HEK293 (cell line): Measurements from ENCODE around the gene PFDN6.

ENCODE experiments used
- CTCF ChIA-PET: fragments of 350-600 bp; formaldehyde crosslinking; extraction: SDS; loops from one replicate; lab custom pipeline; 2021; ENCODE audit warnings: antibody characterized with exemption; lab: Yijun Ruan, JAX
- POLR2A ChIA-PET: fragments of 300-600 bp; formaldehyde crosslinking; extraction: SDS; loops from one replicate; lab custom pipeline; 2020; ENCODE audit warnings: antibody characterized with exemption, inconsistent platforms; lab: Yijun Ruan, JAX
- H3K27ac ChIP-seq: fragments of 200-500 bp; sonication (Bioruptor generic); 2 replicates; pipeline ENCODE4 v1.5.1; 2014; ENCODE audit warnings: low read depth, low read length, control low read depth, inconsistent platforms; ENCODE audit errors: extremely low read depth
- H3K36me3 ChIP-seq, 2 experiments: fragments of 200-500 bp in 1 of 2; sonication (Bioruptor generic) in 1 of 2; 1 replicate in 1 of 2; 2 replicates in 1 of 2; pipeline ENCODE4 v1.5.1; 2014 to 2017; ENCODE audit warnings: inconsistent platforms in 2 of 2, low read length in 2 of 2; ENCODE audit not compliant: control insufficient read depth in 2 of 2, insufficient read depth in 1 of 2
- H3K4me1 ChIP-seq: fragments of 200-500 bp; sonication (Bioruptor generic); 2 replicates; pipeline ENCODE4 v1.5.1; 2014; ENCODE audit warnings: mild to moderate bottlenecking, low read length, inconsistent platforms; ENCODE audit not compliant: control insufficient read depth, insufficient read depth
- H3K4me3 ChIP-seq: 2 replicates; pipeline ENCODE4 v1.5.1; 2011; ENCODE audit warnings: low read depth, mild to moderate bottlenecking, control low read depth, low read length, moderate library complexity
- H3K9me3 ChIP-seq: fragments of 200-500 bp; sonication (Bioruptor generic); 2 replicates; pipeline ENCODE4 v1.5.1; 2014; ENCODE audit warnings: low read depth, low read length, inconsistent platforms; ENCODE audit not compliant: control insufficient read depth, insufficient read depth
- KLF7 ChIP-seq: fragments of 450-650 bp; formaldehyde crosslinking; IDR thresholded peaks from 2 replicates; pipeline ENCODE4 v1.5.1; 2016; ENCODE audit warnings: missing biosample characterization, missing genetic modification characterization, borderline replicate concordance
- OVOL3 ChIP-seq: fragments of 450-650 bp; formaldehyde crosslinking; IDR thresholded peaks from 2 replicates; pipeline ENCODE4 v1.5.1; 2016; ENCODE audit warnings: missing biosample characterization, missing genetic modification characterization
- SCRT2 ChIP-seq: fragments of 450-650 bp; formaldehyde crosslinking; IDR thresholded peaks from 2 replicates; pipeline ENCODE4 v1.5.1; 2016; ENCODE audit warnings: missing biosample characterization, missing genetic modification characterization
- YY2 ChIP-seq: fragments of 450-650 bp; formaldehyde crosslinking; IDR thresholded peaks from 2 replicates; pipeline ENCODE4 v1.5.1; 2016; ENCODE audit warnings: missing biosample characterization, missing genetic modification characterization
- ZBTB1 ChIP-seq: fragments of 450-650 bp; formaldehyde crosslinking; IDR thresholded peaks from 2 replicates; pipeline ENCODE4 v1.5.1; 2016; ENCODE audit warnings: missing biosample characterization, missing genetic modification characterization
- ZNF140 ChIP-seq: fragments of 450-650 bp; formaldehyde crosslinking; IDR thresholded peaks from 2 replicates; pipeline ENCODE4 v1.5.1; 2016; ENCODE audit warnings: missing biosample characterization, missing genetic modification characterization
- ZNF211 ChIP-seq: fragments of 450-650 bp; formaldehyde crosslinking; IDR thresholded peaks from 2 replicates; pipeline ENCODE4 v1.5.1; 2016; ENCODE audit warnings: low read depth, missing biosample characterization, missing genetic modification characterization
- ZNF221 ChIP-seq: fragments of 450-650 bp; formaldehyde crosslinking; IDR thresholded peaks from 2 replicates; pipeline ENCODE4 v1.5.1; 2017; ENCODE audit warnings: missing biosample characterization, missing genetic modification characterization, borderline replicate concordance
- ZNF223 ChIP-seq: fragments of 450-650 bp; formaldehyde crosslinking; IDR thresholded peaks from 2 replicates; pipeline ENCODE4 v1.5.1; 2016; ENCODE audit warnings: missing biosample characterization, missing genetic modification characterization
- ZNF23 ChIP-seq: fragments of 450-650 bp; formaldehyde crosslinking; IDR thresholded peaks from 2 replicates; pipeline ENCODE4 v1.5.1; 2016; ENCODE audit warnings: missing biosample characterization, missing genetic modification characterization, borderline replicate concordance
- ZNF266 ChIP-seq: fragments of 450-650 bp; formaldehyde crosslinking; IDR thresholded peaks from 2 replicates; pipeline ENCODE4 v1.5.1; 2016; ENCODE audit warnings: missing biosample characterization, missing genetic modification characterization, low read depth
- ZNF302 ChIP-seq: fragments of 450-650 bp; formaldehyde crosslinking; IDR thresholded peaks from 2 replicates; pipeline ENCODE4 v1.5.1; 2016; ENCODE audit warnings: missing biosample characterization, missing genetic modification characterization, low read depth
- ZNF423 ChIP-seq: fragments of 450-650 bp; formaldehyde crosslinking; IDR thresholded peaks from 2 replicates; pipeline ENCODE4 v1.5.1; 2016; ENCODE audit warnings: missing biosample characterization, missing genetic modification characterization
- ZNF48 ChIP-seq: fragments of 450-650 bp; formaldehyde crosslinking; IDR thresholded peaks from 2 replicates; pipeline ENCODE4 v1.5.1; 2016; ENCODE audit warnings: missing biosample characterization, missing genetic modification characterization
- ZNF530 ChIP-seq: fragments of 450-650 bp; formaldehyde crosslinking; IDR thresholded peaks from 2 replicates; pipeline ENCODE4 v1.5.1; 2016; ENCODE audit warnings: low read depth, missing biosample characterization, missing genetic modification characterization
- ZNF548 ChIP-seq: fragments of 450-650 bp; formaldehyde crosslinking; IDR thresholded peaks from 2 replicates; pipeline ENCODE4 v1.5.1; 2016; ENCODE audit warnings: missing biosample characterization, missing genetic modification characterization
- ZNF561 ChIP-seq: fragments of 450-650 bp; IDR thresholded peaks from 2 replicates; pipeline ENCODE4 v1.5.1; 2018; ENCODE audit warnings: missing biosample characterization, missing genetic modification characterization, borderline replicate concordance
- ZNF610 ChIP-seq: fragments of 450-650 bp; formaldehyde crosslinking; IDR thresholded peaks from 2 replicates; pipeline ENCODE4 v1.5.1; 2016; ENCODE audit warnings: missing biosample characterization, missing genetic modification characterization, borderline replicate concordance
- ZNF621 ChIP-seq: fragments of 450-650 bp; formaldehyde crosslinking; IDR thresholded peaks from 2 replicates; pipeline ENCODE4 v1.5.1; 2017; ENCODE audit warnings: missing biosample characterization, missing genetic modification characterization
- ZNF626 ChIP-seq: fragments of 450-650 bp; sonication (Bioruptor Pico); formaldehyde crosslinking; IDR thresholded peaks from 2 replicates; pipeline ENCODE4 v1.5.1; 2018; ENCODE audit warnings: missing biosample characterization, missing genetic modification characterization, inconsistent platforms
- ZNF768 ChIP-seq: fragments of 450-650 bp; formaldehyde crosslinking; IDR thresholded peaks from 2 replicates; pipeline ENCODE4 v1.5.1; 2018; ENCODE audit warnings: missing biosample characterization, mild to moderate bottlenecking, missing genetic modification characterization
- ZNF776 ChIP-seq: fragments of 450-650 bp; formaldehyde crosslinking; IDR thresholded peaks from 2 replicates; pipeline ENCODE4 v1.5.0; 2017; ENCODE audit warnings: missing biosample characterization, missing genetic modification characterization, borderline replicate concordance
- ZNF777 ChIP-seq: fragments of 450-650 bp; formaldehyde crosslinking; IDR thresholded peaks from 2 replicates; pipeline ENCODE4 v1.5.1; 2017; ENCODE audit warnings: missing biosample characterization, missing genetic modification characterization, borderline replicate concordance
- ZSCAN30 ChIP-seq: fragments of 450-650 bp; IDR thresholded peaks from 2 replicates; pipeline ENCODE4 v1.5.1; 2018; ENCODE audit warnings: missing biosample characterization, mild to moderate bottlenecking, missing genetic modification characterization, moderate library complexity
- ZXDB ChIP-seq: fragments of 450-650 bp; formaldehyde crosslinking; IDR thresholded peaks from 2 replicates; pipeline ENCODE4 v1.5.1; 2016; ENCODE audit warnings: missing biosample characterization, missing genetic modification characterization
- TF ChIP-seq, protein P1 (sequence below): fragments of 450-650 bp; formaldehyde crosslinking; IDR thresholded peaks from 2 replicates; pipeline ENCODE4 v1.5.1; 2016; ENCODE audit warnings: missing biosample characterization, missing genetic modification characterization
- TF ChIP-seq, protein P2 (sequence below): fragments of 450-650 bp; formaldehyde crosslinking; IDR thresholded peaks from 2 replicates; pipeline ENCODE4 v1.5.1; 2016; ENCODE audit warnings: missing biosample characterization, missing genetic modification characterization
- TF ChIP-seq, protein P3 (sequence below): fragments of 450-650 bp; formaldehyde crosslinking; IDR thresholded peaks from 2 replicates; pipeline ENCODE4; 2016; ENCODE audit warnings: missing biosample characterization, missing genetic modification characterization
- TF ChIP-seq, protein P4 (sequence below): fragments of 450-650 bp; formaldehyde crosslinking; optimal IDR thresholded peaks from 2 replicates; pipeline ENCODE3; 2016; ENCODE audit warnings: missing biosample characterization, mild to moderate bottlenecking, missing genetic modification characterization
- TF ChIP-seq, protein P5 (sequence below): fragments of 450-650 bp; formaldehyde crosslinking; IDR thresholded peaks from 2 replicates; pipeline ENCODE4 v1.5.1; 2016; ENCODE audit warnings: missing biosample characterization, missing genetic modification characterization

Gene PFDN6

DNA sequence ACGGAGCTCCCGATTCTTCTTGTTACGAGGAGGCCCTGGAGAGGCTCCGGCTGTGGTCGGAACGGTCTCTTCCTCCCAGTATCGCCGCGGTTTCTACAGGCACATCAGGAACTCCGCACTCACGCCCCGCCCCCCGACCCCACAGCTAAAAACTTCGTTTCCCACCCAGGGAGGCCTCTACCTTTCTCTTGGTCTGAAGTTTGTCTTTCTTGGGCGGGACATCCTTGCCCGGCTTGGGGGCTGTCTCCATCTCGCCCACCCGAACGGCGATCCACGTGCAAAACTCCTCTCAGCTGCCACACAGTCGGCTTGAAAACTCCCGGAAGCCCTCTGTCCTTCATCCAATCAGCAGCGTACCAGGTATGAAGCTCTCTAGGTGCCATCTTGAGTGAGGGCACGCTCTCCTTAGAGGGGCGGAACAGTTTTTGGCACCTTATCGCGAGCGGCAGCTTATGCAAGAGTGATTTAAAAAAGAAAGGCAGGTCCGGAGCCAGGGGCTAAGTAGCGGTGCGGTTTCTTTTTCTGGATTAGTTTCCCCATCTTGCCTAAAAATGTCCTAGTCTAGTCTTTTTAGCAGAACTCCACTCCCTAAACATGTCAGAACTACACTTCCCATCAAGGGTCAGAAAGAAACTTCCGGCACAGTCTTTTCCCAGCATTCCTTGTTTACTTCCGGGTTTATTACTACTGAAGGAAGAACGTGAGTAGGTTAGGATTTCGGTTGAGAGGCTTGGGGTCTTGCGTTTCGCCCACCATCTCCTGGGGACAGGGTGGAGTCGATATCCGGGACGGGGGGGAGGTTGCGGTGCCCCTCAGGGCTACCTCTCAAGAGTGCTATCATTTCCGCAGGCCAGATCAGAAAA is at the start of gene PFDN6, which contains the start of gene WDR46:
TSS of gene PFDN6 (plus strand) at position 681 of the 863 bp plus-strand sequence. CDS start 256 bp downstream, outside the sequence.
TSS of gene WDR46 (minus strand) at position 319 of the 863 bp plus-strand sequence. CDS start at position 250, 69 bp downstream.
- CTCF ChIA-PET: interaction anchor here (0.6 to 3.6 kb wide), 13 partner anchors 8 to 481 kb away, joined by 3 to 33 read pairs (median 5); partner anchors contain the start of genes B3GALT4, RGL2, RPS18 and RXRB
- H3K4me3 ChIP-seq: peak within 1 kb of the TSS; percentile 79
- peaks cover 6 to 73% of the 10 kb centered on the region in 2 experiments for H3K36me3 ChIP-seq
- TF ChIP-seq ZNF302 (tag by site-specific recombination): no peak
- TF ChIP-seq ZNF610: no peak; the same call in 1 of the 2 replicates
- no peak for TF ChIP-seq ZNF561 (tag by site-specific recombination)
- no peak for TF ChIP-seq SCRT2
- TF ChIP-seq ZNF23 (tag by site-specific recombination): no peak
- TF ChIP-seq ZNF140 (tag by site-specific recombination): no peak
- peak; percentile 74 for TF ChIP-seq ZXDB (tag by site-specific recombination)
- no peak for TF ChIP-seq ZBTB1 (tag by site-specific recombination)
- TF ChIP-seq, protein P1, sequence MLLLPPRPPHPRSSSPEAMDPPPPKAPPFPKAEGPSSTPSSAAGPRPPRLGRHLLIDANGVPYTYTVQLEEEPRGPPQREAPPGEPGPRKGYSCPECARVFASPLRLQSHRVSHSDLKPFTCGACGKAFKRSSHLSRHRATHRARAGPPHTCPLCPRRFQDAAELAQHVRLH (tag by site-specific recombination): no peak; the same call in 1 of the 2 replicates
- no peak for TF ChIP-seq OVOL3 (tag by site-specific recombination)
- TF ChIP-seq ZNF621 (tag by site-specific recombination): no peak
- no peak for TF ChIP-seq ZNF768 (tag by site-specific recombination)
- no peak for TF ChIP-seq ZNF626 (tag by site-specific recombination)
- TF ChIP-seq ZNF776 (tag by site-specific recombination): no peak
- no peak for TF ChIP-seq ZNF211 (tag by site-specific recombination)
- TF ChIP-seq ZNF223 (tag by site-specific recombination): no peak
- TF ChIP-seq ZNF221 (tag by site-specific recombination): no peak
- no peak for TF ChIP-seq ZNF48
- no peak for TF ChIP-seq ZNF777 (tag by site-specific recombination)
- TF ChIP-seq, protein P2, sequence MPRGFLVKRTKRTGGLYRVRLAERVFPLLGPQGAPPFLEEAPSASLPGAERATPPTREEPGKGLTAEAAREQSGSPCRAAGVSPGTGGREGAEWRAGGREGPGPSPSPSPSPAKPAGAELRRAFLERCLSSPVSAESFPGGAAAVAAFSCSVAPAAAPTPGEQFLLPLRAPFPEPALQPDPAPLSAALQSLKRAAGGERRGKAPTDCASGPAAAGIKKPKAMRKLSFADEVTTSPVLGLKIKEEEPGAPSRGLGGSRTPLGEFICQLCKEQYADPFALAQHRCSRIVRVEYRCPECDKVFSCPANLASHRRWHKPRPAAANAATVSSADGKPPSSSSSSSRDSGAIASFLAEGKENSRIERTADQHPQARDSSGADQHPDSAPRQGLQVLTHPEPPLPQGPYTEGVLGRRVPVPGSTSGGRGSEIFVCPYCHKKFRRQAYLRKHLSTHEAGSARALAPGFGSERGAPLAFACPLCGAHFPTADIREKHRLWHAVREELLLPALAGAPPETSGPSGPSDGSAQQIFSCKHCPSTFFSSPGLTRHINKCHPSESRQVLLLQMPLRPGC (tag by site-specific recombination): no peak
- TF ChIP-seq, protein P3, sequence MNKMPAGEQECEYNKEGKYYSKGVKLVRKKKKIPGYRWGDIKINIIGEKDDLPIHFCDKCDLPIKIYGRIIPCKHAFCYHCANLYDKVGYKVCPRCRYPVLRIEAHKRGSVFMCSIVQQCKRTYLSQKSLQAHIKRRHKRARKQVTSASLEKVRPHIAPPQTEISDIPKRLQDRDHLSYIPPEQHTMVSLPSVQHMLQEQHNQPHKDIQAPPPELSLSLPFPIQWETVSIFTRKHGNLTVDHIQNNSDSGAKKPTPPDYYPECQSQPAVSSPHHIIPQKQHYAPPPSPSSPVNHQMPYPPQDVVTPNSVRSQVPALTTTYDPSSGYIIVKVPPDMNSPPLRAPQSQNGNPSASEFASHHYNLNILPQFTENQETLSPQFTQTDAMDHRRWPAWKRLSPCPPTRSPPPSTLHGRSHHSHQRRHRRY (tag by site-specific recombination): no peak
- TF ChIP-seq YY2 (tag by site-specific recombination): peak; percentile 83
- no peak for TF ChIP-seq ZSCAN30 (tag by site-specific recombination)
- TF ChIP-seq ZNF423 (tag by site-specific recombination): no peak
- TF ChIP-seq ZNF548 (tag by site-specific recombination): no peak
- TF ChIP-seq ZNF530 (tag by site-specific recombination): no peak
- TF ChIP-seq ZNF266 (tag by site-specific recombination): no peak
- TF ChIP-seq, protein P4, sequence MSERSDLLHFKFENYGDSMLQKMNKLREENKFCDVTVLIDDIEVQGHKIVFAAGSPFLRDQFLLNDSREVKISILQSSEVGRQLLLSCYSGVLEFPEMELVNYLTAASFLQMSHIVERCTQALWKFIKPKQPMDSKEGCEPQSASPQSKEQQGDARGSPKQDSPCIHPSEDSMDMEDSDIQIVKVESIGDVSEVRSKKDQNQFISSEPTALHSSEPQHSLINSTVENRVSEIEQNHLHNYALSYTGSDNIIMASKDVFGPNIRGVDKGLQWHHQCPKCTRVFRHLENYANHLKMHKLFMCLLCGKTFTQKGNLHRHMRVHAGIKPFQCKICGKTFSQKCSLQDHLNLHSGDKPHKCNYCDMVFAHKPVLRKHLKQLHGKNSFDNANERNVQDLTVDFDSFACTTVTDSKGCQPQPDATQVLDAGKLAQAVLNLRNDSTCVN (tag by site-specific recombination): no peak
- TF ChIP-seq, protein P5, sequence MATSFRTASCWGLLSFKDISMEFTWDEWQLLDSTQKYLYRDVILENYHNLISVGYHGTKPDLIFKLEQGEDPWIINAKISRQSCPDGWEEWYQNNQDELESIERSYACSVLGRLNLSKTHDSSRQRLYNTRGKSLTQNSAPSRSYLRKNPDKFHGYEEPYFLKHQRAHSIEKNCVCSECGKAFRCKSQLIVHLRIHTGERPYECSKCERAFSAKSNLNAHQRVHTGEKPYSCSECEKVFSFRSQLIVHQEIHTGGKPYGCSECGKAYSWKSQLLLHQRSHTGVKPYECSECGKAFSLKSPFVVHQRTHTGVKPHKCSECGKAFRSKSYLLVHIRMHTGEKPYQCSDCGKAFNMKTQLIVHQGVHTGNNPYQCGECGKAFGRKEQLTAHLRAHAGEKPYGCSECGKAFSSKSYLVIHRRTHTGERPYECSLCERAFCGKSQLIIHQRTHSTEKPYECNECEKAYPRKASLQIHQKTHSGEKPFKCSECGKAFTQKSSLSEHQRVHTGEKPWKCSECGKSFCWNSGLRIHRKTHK (tag by site-specific recombination): no peak
- TF ChIP-seq KLF7 (tag by site-specific recombination): peak; percentile 27; the same call in 1 of the 2 replicates

More for the DNA sequence above, at the start of gene PFDN6, which contains the start of gene WDR46:
- H3K9me3 ChIP-seq: no peaks in the 10 kb centered on the region
- peaks cover 11% of the 10 kb centered on the region; the same call in 1 of the 2 replicates for H3K4me1 ChIP-seq
- H3K27ac ChIP-seq: peak within 1 kb of the TSS; percentile 44
- POLR2A ChIA-PET: interaction anchor here (0.6 to 7.5 kb wide), 14 partner anchors 9 to 318 kb away, joined by 3 to 92 read pairs (median 9); partner anchors contain the start of genes B3GALT4, RGL2, RPS18 and VPS52
